GM18499 (cell line): ENCODE measurements around the gene SLC6A3.

Source experiments
- ATAC-seq: cut with Tn5 transposase; IDR thresholded peaks from one replicate; pipeline ENCODE4 v1.9.1; 2021; ENCODE audit warnings: moderate number of reproducible peaks; ENCODE audit not compliant: insufficient read depth, unreplicated experiment

Gene SLC6A3

DNA sequence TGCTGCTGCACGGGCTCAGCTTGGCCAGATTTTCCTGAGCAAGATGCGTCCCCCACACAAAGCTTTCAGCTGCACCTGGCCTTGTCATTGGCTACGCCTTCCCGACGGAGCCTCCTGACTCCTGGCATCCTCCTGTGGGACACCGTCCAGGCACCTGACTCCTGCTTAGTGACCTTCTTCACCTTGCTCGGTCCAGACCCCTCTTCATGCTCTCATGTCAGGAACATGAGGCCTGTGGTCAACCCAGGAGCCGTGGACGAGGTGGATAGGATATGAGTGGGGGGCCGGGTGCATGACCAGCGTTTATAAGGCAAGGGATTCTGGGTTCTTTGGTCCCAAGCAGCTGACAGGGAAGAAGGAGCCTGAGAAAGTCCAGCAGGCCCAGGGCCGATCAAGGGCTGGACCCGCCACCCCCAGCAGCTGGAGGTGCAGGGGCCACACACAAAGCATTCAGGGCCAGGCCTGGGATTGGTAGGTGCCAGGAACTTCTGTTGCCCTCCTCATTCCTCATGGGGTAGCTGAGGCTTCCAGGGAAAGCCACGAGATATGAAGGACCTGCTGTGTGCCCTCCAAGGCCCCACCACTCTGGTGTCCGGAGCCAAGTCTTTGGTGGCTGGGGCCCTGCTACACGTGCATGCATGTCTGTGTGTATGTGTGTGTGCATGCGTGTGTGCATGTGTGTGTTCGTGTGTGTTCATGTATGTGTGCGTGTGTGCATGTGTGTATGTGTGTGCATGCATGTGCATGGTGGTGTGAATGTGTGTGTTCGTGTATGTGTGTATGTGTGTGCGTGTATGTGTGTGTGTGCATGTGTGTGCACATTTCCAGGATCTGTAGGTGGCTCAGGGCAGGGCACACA lies 34.9 kb downstream of the SLC6A3 start:
- no peak for ATAC-seq

DNA sequence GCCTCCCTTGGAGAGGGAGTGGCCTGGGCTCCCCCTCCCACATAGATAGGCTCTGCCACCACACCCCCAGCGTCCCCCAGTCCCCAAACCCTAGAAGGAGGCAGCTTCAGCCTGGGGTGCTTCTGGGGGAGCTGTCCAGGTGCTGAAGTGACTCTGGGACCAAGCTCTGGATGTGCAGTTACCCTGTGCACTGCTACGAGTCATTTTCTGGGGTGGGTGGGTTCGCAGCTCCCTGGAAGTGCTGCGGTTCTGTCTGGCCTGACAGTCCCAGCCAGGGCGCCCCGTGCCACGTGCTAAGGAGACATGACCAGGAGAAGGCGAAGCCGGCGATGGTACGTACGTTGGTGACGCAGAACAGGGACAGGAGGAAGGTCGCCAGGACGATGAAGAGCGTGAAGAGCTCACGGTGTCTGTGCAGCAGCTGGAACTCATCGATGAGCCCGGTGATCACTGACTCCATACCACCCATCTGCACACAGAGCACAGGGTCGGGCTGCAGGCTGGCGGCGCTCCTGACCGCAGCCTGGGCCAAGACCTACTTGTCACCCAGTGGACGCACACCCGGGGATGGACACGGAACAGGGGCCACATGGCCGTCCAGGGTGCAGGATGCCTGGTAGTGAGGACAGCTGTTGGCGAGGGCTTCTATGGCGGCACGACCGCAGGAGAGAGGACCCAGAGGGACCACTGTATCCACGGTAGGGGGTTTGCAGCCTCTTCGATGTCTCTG lies 35.7 kb downstream of the SLC6A3 start:
- ATAC-seq: no peak

DNA sequence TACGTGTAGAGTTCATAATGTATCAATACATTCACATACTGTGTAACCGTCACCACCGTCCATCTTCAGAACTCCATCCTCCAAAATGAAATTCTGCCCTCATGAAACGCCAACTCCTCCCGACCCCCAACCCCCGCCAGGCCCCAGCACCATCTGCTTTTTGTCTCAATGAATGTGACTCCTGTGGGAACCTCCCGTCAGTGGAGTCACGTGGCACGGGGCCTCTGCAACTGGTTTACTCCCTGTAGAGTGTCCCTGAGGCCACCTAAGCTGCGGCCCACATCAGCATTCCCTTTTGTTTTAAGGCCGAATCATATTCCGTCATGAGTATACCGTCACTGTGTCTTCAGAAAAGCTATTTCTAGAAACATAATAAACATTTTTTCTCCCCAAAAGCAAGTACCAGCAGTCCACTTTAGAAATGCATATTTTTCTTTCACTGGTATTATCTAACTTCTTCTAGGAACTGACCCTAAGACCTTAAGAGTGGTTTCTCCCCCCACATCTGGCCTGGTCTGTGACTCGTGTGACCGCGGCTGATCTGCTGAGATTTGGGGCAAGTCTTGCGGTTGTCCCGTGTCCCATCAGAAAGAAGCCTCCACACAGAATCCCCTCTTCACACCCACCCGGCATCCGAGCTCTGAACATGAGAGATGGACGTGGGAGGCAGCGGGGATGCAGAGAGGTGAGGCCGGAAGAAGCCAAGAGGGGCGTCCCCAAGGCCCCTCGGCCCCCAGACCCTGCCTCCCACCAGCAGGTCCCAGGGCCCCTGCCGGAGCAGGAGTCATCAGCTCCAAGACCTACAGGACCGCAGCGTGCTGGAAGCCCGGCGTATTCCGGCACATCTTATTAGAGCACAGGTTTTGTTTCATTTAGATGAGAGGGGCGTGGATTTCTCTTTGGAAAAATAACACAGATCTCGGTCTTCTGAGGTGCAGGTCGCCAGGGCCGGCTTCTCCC lies 38.3 kb downstream of the SLC6A3 start:
- no peak for ATAC-seq

DNA sequence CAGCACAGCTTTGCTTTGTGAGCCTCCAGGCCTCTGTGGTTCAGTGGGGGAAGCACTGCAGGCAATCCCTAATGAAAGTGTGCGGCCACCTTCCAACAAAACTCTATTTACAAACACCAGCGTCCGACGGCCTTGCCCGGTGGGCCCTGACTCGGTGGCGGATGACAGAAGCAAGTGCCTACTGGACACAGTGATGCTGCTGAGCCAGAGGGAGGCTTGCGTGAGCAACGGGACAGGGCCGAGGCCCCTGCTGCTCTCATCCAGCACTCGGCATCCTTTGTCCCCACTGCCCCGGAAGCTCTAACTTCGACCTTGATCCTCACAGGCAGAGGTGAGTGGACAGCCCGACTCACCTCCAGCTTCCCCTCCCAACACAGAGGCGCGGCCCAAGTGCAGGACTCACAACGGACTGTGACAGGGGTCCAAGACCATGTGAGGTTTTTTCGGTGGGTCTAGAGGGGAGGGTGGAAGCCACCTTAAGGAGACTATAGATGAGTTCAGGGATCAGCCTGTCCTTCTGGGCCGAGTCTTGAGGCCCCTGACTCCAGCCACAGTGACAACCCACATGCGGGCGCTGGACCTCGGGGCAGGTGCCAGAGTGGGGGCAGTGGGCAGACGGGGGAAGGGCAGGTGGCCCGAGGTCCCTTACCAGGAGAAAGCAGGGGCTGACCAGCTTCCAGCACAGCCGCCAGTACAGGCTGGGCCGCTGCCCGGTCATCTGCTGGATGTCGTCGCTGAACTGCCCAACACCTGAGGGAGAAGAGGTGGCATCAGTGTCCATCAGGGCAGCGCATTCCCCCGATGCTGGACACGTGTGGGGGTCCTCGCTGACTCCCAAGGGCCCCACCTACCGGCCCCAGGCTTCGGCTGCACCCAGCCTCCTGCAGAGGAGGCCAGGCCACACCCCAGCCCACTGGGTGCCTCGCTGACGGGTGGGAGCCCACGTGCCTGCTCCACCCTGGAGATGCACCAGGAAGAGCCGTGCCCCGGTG lies 39.4 kb downstream of the SLC6A3 start:
- ATAC-seq: no peak

DNA sequence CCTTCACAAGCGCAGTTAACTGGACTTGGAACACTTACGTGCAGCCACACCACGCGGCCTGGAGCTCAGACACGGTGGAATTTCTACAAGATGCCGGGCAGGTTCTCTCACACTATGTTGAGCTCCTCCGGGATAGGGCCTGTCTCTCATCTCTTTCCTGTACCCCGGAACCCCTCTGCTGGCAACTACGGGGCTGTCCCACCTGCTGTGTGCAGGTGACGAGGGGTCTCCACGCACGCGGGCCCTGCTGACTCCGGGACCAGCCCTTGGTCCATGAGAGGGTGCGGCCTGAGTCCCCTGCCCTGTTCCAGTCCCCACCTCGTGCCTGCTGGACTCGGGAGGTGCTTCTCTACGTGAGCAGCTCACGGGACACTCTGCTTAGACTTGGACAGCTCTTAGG lies 40.1 kb downstream of the SLC6A3 start:
- no peak for ATAC-seq

DNA sequence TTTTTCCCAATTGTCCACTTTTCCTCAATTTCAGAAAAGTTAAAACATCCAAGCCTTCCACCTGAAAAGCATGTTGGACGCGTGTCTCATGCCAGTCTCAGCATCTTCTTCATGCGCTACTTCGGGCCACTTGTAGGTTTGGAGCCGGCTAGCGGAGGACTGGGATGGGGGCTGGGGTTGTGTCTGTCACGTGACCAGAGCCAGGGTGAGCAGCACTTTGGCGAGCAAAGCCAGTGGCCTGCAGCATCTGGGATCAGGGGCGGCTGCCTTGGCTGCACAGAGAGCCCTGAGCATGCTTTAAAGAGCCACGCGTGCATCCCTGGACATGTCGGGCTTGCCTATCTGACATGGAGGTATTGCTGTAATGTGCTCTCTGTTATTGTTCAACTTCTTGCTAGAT lies 41.2 kb downstream of the SLC6A3 start:
- no peak for ATAC-seq

DNA sequence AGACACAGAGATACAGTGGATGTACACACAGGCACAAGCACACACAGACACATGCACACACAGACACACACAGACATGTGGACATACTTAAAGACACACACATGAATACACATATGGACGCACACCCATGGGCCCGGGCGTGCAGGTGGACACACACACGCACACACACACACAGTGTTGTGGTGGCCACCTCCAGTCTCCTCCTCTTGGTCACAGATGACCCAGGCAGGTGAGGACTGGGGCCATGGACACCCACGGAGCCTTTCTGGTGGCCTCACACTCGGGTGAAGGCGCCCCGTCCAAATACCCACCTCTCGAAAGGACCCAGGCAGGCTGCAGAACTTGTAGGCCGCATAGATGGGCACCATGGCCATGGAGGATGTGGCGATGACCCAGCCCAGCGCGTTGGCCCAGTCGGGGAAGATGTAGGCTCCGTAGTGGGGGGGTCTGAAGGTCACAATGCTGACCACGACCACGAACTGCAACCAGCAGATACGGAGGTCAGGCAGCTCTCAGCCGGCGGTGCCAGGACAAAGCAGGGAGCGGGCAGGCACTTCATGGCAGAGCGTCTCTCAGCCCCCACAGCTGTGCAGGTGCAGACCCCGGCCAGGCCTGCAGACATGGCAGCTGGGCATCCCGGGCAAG lies 42.5 kb downstream of the SLC6A3 start:
- no peak for ATAC-seq

DNA sequence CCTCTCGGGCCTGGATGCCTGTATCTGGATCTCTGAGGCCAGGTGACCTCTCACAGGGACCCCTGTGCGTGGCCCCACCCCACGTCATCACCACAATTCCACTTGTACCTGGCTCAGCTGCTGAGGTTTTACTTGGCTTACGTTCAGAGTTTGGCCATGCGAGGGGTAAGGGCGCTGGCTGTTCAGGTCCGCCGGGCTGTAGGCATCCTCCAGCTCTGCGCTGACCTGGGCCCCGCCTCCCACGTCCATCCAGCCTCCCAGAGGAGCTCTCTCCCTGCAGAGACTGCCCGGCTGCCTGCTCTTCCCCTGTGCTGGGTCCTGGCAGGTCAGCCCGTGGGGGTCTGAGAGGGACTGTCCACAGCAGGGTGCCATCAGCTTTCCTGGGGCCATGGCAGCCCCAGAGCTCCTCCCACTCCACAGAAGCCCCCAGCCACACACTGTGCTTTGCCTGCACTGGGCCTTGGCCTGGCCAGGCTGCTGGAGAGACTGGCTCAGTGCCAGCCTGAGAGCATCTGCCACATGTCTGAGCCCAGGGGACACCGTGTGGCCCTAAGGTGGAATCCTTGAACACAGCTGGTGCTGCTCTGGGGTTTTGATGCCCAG lies 43.6 kb downstream of the SLC6A3 start:
- no peak for ATAC-seq

DNA sequence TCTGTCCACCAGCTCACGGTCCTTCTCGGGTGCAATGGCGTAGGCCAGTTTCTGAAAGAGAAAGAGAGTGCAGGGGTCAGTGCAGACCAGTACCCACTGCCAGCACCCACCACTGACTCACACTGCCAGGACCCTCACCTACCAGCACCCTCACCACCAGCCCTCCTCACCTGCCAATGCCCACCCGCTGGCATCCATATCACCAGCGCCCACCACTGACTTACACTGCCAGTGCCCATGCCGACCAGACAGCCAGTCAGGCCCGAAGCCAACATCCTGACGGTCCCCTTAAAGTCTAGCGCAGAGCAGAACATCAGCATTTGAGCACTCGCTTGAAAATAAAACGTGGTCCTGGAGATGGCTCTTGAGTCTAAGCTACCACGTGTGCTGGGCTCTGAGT lies 44.3 kb downstream of the SLC6A3 start:
- no peak for ATAC-seq

DNA sequence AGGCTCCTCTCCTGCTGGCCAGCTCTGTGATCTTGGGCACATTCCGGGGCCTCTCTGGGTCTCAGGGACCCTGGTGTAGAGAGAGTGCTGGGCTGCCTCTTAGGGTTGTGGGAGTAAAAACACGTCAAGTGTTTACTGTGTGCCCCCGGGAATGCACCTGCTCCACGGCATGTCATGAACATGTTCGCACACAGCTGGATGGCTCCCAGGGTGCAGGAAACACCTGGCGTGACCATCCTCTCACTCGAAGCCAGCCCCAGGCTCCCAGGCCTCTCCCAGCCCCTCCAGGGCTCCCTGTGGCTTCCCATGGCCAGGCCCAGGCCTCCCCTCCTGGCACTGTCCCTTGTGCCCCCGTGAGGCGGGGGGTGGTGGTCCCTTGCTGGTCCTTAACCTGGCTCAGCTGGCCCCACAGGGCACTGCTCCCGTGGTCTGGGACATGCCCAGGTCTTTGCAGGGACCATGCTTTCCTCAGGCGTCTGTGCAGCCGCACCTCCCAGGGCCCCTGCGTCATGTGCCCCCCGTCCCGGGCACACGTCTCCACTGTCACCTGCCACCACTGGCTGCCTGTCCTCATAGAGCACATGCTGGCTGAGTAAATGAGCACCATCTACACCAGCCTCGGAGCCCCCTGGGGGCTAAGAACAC lies 44.9 kb downstream of the SLC6A3 start:
- no peak for ATAC-seq

DNA sequence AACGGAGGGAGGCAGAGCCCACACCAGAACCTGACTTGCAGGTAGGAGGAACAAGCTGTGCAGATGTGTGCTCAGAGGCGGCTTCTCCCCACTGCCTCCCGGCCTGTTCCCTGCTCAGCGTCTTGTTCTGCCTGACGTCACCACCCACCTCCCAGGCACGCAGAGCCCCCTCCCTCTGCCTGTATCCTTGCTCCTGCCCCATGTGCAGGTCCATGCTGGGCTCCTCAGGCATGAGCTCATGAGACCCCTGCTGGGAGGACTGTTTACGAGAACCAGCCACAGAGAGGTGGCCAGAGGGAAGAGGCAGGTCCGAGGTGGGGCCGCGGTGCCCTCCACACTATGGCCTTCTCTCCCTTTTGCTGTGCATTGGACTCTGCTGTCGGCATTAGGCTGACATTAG lies 45.5 kb downstream of the SLC6A3 start:
- ATAC-seq: no peak

DNA sequence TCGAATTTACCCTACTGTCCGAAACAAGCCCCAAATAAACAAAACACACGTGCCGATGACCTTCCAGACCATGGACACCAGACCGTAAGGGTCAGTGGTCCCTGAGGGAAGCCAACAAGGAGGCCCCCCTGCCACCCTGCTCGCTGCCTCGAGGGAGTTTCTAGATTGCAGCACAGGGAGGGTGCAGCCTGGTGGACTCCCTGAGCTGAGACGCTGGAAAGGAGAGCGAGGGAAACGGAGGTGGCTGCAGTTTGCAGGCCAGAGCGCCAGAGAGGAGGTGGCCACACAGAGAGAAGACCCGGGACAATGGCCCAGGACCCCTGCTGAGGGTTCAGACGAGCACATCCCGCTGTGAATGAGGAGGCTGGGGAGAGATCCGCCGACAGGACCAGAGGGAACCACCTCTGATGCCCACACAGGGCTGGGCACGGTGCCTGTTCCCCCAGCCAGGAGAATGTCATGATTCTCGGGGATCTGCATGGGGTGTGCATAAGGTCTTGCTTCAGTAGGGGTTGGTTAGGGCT lies 48.9 kb downstream of the SLC6A3 start:
- ATAC-seq: no peak

DNA sequence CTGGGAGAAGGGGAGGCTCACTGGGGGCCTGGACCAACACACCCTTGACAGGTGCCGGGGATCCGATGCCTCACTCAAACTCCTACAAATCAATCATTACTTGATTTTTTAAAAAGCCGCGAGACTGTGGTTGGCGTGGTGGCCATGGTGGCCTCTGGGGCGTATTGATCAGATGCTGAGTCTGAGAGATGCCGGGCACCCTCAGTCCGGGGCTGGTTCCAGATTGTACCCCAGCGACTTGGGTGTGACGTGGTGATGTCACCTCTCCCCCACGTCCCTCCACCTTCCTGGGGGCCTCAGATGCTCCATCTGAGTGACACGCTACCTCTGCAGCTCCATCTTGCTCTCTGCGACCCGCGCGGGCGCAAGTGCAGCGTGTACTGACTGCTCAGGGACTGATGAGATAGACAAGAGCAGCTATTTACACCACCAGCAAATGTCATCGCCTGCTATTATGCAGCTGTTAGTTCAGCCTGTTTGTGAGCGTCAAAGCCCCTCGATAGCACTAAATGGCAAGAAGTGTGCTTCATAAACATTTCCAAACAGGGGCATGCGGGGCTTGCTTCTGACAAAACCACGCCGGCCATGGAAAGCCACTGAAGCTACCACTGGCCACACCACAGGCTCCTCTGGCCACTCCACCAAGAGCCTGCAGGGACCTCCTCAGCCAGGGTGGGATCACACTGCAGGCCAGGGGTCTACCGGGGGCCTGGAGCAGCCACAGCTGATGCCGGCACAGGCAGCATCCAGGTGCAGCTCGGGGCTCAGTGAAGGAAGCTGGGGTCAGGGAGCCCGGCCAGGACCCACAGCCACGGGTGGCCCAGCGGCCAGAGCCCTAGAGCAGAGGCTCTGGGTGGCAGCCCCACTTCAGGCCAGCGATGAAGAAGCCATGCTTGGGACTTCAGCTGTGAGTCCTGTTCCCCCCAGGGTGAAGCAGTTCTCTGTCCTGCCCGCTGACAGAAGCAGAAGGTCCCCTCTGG lies 50.1 kb downstream of the SLC6A3 start:
- ATAC-seq: no peak

DNA sequence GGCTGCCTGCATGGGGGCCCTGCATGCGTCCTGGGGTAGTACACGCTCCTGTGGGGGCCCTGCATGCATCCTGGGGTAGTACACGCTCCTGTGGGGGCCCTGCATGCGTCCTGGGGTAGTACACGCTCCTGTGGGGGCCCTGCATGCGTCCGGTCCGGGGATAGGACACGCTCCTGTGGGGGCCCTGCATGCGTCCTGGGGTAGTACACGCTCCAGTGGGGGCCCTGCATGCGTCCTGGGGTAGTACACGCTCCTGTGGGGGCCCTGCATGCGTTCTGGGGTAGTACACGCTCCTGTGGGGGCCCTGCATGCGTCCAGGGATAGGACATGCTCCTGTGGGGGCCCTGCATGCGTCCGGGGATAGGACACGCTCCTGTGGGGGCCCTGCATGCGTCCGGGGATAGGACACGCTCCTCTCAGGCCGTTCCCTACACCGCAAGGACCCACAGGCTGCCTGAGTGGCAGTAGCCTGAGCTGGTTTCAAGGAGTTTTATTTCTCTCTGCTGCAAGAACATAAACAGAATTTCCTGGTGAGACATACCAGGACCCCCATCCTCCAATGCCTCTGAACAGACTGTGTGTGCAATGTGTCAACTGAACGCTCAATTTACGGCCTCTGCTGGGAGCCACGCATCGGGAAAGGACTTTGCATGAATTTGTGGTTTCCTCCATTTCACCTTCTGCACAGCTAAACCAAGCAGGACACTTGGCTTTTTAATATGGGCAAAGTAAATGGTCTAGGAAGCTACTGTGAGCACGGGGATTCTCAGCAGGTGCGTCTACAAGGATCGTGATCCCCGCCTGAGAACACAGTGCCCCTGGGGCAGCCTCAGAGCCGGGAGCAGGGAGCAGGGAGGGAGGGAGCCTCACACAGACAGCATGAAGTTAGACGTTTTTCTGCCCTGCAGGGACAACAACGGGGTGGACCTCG lies 51.4 kb downstream of the SLC6A3 start:
- ATAC-seq: no peak

DNA sequence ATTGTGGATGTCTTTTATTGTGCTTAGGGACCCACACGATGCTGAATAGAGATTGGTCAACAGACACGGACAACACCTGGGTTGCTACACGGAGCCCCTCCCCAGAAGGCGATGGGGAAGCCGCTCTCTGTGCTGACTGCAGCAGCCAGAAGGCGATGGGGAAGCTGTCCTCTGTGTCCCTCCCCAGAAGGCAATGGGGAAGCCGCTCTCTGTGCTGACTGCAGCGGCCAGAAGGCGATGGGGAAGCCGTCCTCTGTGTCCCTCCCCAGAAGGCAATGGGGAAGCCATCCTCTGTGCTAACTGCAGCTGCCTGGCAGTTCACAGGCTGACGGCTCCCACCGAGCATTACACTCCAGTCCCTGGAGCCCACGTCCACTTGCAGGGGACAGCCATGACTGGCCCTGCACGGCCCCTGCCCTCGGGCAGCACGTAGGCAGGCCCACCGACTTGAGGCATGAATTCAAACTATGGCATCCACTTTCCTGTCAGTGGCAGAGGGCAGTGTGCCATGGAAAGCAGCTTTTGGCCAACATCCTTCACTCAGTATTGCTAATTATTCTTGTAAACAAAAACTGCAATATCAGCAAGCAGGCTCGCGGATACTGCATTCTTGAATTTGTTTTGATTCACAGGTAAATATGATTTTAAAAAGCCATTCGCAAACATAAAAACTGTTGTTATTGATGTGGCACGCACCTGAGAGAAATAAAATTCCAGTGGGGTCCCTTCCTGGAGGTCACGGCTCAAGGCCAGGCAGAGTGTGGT lies 52.3 kb downstream of the SLC6A3 start:
- no peak for ATAC-seq
